Activated CD4-positive, alpha-beta T cell treated with anti-CD3 and anti-CD28 coated beads, Interleukin-2, Interleukin-4, amounts not matched to agents 100 ng/mL and 50 ng/mL, durations not matched to agents 16 hours and 8 hours (primary cell): ENCODE measurements around the gene UBR7.
"Not testable (repeated sequence)": the region's sequence is repeated elsewhere in the genome, so short reads cannot be mapped to it uniquely, and the experiment has no call there.

Experiments
- DNase-seq: peaks from one replicate; pipeline ENCODE4 v3.0.0-alpha.2; 2020; ENCODE audit warnings: low spot score

The UBR7 gene

DNA sequence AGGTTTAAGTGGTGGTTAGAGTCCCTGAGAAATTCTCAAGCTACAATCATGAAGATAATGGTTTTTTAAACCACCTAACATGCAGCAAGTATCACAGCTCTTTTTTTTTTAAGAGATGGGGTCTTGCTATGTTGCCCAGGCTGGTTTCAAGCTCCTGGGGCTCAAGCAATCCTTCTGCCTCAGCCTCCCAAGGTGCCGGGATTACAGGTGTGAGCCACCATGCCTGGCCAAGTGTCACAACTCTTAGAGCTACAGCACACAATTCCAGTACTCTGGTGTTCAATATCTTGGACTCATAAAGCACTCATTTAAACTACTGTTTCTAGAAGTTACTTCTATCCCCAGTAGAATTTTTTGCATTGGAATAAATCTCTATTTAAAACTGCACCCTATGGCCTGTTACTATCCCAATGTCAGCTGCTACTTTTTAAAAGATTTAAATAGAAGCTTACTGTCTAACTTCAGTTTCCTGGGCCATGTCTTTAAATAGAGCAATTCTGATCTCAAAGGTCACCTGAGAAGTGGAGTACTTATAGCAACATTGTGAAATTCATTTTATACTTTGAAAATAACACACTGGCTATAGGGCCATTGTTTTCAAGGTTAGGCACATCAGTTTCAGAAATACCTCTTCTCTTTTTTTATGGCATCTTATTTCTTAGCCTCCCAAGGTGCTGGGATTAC is 11.6 kb upstream of the UBR7 start:
- DNase-seq: no peak

DNA sequence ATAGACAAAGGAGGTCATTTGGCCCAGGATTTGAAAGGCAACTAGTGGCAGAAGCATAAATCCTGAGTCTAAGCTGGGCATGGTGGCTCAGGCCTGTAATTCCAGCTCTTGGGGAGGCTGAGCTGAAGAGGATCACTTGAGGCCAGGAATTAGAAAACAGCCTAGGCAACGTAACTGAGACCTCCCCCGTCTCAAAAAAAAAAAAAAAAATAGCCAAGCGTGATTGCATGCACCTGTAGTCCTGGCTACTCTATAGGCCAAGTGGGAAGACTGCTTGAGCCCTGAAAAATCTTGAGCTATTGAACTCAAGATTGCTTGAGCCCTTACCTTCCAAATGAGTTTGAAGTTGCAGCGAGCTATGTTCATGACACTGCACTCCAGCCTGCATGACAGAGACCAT is 8.0 kb upstream of the UBR7 start:
- DNase-seq: no peak

DNA sequence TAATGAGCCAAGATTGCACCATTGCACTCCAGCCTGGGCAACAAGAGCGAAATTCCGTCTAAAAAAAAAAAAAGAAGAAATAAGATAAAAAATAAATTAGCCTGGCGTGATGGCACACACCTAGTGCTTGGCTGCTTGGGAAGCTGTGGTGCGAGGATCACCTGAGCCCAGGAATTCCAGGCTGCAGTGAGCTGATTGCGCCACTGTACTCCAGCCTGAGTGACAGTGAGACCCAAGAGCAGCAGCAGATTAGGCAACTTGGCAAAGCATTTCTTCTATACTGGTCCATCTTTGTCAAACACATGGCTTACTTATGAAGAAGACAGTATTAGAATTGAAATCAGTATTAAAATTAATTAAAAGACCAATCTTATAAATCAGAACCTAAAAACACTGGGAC is 6.5 kb upstream of the UBR7 start:
- no peak for DNase-seq

DNA sequence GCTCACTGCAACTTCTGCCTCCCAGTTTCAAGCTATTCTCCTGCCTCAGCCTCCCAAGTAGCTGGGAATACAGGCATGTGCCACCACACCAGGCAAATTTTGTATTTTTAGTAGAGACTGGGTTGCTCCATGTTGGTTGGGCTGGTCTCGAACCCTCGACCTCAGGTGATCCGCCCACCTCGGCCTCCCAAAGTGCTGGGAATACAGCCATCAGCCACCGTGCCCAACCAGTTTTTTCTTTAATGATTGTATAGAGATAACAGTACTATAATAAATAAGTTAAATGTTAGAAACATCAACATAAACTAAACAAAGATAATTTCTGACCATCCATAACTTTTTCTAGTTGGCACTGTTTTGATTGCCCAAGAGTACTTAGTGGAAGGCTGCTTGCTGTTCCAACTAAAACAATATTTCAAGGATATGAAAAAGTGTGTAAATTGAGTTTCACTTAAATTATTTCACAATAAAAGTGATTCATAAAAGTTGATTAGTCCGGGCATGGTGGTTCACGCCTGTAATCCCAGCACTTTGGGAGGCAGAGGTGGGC is 5.8 kb upstream of the UBR7 start:
- DNase-seq: no peak

DNA sequence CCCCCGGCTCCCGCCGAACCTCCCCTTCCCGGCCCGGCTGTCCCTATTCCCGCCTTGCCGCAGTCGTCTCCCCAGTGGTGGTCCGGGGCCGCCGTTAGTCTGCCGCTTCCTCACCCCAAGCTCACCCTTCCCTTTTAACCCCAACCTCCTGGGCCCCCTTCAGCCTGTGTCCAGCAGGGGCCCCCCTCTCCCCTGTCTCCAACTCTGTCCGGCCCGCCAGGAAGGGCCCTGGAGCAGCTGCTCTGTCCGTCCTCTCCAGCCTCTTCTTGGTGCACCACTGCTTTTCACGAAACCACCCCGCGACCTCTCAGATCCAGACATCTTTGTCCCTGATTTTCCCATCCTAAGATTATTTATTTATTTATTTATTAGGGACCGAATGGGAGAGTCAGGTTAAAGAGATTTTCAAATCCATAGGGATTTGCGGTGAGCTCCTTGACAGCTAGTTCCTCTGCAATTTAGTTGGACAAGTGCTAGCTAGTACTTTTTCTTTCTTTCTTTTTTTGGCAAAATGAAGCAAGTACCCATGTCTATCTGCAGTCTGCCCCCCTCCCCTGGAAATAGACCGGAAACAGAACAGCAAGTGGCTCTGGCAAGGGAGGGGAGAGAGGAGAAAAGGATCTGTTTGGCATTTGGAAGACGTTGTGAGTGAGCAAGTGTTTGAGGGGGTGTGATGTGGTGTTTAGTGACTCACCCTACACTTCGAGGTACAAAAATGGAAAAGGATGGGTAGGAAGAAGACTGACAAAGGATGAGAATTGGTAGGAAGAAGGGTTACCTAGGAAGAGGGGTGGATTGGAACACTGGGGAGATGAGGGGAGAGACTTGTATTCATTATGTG is 632 bp downstream of the UBR7 start:
- DNase-seq: peak; percentile 27

DNA sequence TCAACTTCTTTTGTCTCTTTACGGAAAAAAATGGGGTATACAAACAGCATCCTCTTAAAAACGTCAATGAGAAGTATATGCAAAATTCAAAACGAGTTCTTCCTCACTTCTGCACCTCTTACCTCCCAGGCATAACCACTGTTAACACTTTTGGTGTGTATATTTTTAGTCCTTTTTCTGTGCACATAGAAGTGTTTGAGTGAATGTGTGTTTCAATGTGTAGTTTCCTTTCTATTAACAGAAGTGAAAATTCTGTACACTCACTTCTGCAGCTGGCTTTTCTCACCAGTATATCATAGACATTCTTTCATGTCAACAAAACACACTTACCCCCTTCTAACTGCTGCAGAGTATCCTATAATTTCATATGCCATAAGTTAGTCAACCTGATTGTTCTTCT is 5.4 kb downstream of the UBR7 start:
- no peak for DNase-seq

DNA sequence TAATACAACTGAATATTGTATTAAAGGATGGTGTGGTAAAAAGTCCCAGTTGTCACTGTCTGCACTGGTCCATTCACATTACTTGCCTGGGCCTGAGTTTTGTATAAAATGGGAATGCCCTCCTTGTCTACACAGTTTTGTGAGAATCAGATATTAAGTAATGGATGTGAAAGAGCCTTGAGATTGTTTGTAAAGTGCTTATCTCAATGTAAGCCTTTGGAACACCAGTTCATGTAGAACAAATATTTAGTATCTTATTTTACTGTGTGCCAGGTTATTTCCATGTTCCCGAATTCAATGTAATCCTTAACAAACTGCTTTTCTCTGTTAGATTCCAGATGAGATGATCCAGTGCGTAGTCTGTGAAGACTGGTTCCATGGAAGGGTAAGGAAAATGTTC is 7.5 kb downstream of the UBR7 start:
- no peak for DNase-seq

DNA sequence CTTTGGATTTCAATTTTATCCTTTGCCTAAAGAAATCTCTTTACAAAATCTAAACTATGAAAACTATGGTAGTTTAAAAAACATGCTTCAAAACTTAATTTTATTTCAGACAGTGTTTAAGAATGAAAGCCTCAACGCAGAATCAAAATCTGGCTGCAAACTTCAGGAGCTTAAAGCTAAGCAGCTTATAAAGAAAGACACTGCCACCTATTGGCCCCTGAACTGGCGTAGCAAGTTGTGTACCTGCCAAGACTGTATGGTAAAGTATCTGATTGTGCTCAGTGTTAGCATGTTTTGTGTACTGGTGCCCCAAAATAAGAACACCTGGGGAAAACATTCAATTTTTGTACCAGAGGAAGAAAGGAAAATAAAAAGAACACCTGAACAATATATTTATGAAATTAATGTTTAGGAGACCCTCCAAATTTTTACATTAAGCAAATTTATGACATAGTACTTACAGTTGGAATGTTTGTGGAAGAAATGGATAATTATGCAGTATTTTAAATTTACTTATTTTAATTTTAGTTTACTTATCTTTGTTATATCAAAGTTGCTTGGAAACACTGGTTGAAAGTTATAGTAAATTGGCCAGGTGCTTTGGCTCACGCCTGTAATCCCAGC is 12.2 kb downstream of the UBR7 start:
- DNase-seq: peak; percentile 46

DNA sequence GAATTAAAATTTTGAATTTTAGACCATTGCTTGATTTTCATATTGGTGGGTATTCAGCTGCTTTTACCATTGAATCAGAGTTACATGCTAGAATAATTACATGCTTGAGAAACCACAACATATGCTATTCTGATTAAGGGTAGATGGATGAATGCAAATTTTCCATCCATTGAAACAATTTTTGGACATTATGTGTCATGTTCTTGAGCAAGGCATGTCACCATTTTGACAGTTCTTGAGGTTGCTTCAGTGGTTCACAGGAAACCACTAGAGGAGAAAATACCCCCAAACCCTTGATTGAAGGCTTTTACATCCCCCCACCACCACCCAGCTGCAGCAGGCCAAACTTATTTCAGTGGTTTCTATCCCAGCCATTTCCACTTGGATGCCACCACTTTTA is 13.5 kb downstream of the UBR7 start:
- no peak for DNase-seq

DNA sequence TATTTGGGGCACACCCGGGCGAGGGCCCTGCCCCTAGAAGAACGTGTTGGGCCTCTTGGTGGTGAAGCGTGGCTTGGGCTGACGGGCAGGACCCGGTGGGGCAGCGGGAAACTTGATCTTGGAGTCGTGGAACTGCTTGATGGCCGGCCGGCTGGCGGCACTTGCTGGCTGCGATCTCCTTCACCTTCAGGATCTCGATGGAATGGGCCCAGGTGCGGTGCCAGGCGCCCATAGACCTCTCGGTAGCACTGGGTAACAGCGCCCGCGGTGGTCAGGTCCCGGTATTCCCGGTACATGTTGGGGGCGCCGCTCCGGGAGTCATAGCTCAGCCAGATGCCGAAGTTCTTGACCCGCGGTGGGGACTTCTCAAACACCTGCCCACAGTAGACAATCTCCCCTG is 16.5 kb downstream of the UBR7 start:
- DNase-seq: no peak

DNA sequence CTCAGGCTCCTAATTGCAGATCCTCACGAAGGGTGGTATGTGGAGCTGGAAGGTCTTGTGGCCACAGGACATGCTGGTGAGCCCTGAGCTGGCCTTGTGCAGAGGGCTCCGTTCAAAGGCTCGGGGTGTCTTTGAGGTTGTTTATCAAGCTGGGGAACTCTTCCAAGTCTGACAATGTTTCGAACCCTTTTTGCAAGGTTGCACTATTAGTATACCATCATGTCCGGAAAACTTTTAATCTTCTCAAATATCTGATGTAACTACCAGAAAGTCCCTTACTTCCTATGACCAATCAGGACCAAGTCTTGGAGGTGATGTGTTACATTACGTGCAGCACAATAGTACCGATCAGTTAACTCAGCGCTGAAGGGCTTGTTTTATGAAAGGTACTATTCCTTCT is 21.5 kb downstream of the UBR7 start:
- DNase-seq: no peak

DNA sequence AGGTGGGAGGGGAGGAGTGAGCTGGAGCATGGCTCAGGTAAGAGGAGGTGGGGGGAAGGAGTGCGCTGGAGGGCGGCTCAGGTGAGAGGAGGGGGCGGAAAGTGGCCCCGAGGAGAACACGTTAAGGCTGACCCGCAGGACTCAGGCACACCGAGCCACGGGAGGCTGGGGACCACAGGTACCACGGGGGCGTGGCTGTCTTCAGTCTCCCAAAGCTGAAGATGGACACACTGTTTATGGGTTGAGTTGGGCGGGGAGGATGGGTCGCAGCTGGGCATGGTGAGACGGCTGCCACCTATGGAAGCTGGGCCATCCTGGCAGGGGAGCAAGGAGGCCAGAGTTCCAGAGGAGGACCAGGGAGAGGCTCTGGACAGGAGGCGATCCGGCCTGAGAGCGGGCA is 23.5 kb downstream of the UBR7 start:
- no peak for DNase-seq

DNA sequence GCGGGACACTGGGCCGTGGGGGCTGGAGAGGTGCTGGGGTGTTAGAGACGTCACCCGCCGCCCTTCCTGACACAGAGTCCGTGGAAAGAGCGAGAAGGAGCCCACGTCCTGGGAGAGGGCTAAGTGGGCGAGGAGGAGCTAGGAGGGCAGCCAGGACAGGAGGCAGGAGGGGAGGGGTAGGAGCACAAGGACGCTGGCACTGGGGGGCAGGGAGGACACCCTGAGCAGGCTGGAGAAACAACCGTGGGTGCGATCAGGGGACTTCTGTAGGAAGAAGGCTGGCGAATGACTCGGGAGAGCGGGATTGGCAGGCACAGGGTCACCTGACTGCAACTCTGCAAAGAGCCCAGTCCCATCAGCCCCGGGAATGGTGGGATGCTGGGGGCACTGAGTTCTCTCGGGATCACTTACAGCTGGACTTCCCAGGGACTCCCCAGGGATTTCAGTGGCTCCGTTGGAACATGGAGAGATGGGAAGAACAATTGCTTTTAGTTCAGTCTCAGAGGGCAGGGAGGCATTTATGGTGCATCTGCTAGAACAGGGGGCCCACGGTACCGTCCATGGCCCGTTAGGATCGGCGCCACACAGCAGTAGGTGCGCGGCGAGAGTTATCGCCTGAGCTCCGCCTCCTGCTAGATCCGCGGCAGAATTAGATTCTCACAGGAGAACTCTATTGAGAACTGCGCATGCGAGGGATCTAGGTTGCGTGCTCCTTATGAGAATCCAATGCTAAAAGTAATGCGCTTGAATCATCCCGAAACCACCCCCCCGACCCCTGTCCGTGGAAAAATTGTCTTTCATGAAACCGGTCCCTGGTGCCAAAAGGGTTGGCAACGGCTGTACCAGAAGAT is 24.3 kb downstream of the UBR7 start:
- no peak for DNase-seq

DNA sequence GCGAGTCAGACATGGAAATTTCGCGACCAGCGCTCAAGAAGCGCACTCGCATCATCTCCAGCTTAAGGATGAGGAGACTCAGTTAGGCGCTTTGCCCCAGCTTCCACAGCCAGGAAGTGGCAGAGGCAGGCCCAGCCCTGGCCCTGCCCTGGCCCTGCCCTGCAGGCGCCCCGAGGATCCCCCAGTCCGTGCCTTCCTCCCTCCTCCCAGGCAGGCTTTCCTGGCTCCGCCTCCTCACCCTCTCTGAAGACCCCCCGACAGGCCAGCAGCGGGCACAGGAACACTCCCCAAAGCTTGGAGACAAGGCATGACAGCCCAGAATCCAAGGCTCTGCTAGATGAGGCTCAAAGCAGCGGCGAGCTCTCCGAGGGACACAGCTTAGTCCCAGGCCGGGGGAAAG is 25.1 kb downstream of the UBR7 start:
- no peak for DNase-seq

DNA sequence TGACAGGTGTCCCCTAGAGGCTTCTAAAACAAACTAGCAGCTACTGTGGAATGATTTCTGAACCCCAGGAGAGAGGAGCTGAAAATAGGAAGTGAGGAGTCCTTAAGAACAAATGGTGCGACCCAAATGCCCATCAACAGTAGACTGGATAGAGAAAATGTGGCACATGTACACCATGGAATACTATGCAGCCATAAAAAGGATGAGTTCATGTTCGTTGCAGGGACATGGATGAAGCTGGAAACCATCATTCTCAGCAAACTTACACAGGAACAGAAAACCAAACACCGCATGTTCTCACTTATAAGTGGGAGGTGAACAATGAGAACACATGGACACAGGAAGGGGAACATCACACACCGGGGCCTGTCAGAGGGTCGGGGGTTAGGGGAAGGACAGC is 26.0 kb downstream of the UBR7 start:
- DNase-seq: not testable (repeated sequence)

DNA sequence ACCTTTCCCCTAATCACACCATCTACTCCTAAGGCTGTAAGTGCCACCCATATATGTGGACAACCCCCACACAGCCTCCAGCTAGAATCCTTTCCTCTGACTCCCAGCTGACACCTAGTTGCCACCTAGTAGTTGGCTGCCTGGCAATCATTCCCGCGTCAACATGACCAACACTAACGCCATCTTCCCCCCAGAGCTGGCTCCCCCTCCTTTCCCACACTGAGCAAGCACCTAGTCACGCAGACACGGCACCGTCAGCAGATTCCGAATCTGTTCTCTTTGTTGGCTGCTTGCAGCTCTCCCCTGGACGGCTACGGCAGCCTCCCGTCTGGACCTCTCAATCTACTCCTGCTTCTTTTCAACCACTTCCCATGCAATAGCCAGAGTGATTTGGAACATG is 27.7 kb downstream of the UBR7 start:
- no peak for DNase-seq

DNA sequence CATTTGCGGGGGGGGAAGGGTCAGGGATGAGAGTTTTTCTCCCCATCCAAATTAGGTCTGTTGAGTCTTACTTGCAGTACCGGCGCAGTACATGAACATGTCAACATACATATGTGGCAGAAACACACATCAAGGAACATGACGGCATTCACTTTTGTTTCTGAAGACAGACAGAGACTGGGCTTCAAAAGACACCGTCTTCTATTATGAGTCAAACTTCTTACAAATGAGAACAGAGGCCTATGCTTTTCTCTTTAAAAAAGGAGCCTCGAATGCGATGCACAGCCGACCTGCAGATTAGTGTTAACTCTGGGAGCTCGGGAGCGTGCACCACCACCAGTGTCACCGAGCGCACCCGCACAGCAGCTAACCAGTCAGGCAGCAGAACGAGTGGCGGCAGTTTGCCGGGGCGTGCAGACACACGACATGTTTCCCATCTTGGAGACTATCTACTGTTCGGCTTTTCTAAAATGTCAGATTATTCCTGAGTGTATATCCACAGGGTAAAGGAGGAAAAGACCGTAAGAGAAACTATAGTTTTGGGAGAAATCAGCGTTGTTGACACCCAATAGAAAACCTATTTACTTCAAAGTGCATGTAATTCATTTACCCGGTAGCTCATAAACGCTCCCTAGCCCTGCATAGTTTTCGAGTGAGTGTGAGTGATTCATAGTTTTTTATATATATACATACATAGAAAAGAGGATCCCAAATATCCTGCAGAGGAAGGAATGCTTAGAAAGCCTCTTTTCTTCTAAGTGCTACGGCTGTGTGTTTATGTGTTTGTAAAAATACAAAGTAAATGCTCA is 33.0 kb downstream of the UBR7 start:
- DNase-seq: peak; percentile 6

DNA sequence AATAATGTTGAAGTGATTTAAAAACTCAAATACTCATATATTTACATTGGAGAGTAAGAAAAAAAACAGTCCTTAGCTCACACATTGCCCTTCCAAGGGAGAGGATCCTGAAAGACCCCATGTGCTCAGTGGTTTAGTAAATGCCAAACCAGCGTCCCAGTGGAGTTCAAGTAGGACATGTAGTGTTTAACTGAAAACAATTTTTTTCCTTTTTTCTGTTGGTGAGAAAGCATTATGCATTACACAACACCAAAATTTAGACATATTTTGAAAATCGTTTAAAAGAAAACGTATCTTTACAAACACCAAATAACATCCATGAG is 33.6 kb downstream of the UBR7 start:
- no peak for DNase-seq

DNA sequence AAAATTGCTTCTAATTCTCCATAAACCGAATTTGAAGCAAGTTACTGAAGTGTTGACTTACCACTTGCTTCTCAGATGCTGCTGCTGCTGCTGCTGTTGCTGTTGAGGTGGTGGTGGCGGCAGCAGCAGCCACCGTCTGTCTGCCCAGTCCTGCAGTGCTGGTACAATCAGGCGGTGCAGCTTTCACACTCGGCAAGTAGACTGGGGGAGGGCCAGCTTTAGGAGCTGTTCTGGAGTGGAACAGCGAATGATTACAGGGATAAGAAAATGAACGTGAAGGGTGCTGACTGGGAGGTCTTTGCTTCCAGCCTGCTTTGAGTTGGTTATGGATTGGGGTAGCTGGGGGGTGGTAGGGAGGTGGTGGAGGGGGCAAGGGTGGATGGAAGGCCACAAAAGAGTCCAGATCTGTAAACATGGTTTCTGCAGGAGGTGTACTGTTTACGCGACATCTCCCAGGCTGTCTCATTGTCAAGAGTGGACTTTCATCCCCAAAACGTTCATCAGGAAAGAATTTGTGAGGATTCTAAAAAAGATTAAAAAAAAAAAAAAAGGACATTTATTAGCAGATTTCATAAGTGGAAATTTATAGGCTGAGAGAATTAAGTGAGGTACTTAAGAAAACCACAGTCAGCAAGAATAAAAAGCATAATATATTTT is 38.8 kb downstream of the UBR7 start:
- DNase-seq: no peak

DNA sequence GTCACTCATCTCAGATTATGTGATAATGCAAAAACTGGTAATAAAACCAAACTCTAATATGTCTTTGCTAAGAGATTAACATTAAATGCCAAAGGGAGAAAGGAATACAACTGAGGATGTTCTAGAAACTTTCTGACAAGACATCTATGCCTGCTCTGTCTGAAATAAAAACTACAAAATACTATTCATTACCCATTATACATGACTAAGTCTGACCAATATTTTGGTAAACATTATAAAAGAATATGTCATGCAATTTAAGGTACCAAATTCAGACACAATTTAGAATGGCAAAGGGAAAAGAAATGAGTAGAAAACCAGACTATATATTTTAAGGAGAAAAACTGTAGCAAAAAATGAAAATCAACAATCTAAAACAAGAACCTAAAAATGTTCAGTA is 39.5 kb downstream of the UBR7 start:
- DNase-seq: no peak
